Tibial nerve (tissue), 3 donors: Measurements from ENCODE around the gene CHRM4.

Experiments used
- POLR2A ChIP-seq, 2 donors: fragments of 450-650 bp; IDR thresholded peaks; one replicate each; pipeline ENCODE4 v1.6.1; 2017; ENCODE audit warnings: antibody characterized with exemption in 2 of 2, mild to moderate bottlenecking in 2 of 2, moderate library complexity in 2 of 2
- TF ChIP-seq, protein P1 (sequence below), 5 experiments: fragments of 200-600 bp in 3 of 5; fragments of 450-650 bp in 2 of 5; sonication (generic) in 3 of 5; IDR thresholded peaks; one replicate each; pipeline ENCODE4 v1.5.1; 2016 to 2019; ENCODE audit warnings: antibody characterized with exemption in 5 of 5, mild to moderate bottlenecking in 3 of 5, moderate library complexity in 2 of 5

DNA sequence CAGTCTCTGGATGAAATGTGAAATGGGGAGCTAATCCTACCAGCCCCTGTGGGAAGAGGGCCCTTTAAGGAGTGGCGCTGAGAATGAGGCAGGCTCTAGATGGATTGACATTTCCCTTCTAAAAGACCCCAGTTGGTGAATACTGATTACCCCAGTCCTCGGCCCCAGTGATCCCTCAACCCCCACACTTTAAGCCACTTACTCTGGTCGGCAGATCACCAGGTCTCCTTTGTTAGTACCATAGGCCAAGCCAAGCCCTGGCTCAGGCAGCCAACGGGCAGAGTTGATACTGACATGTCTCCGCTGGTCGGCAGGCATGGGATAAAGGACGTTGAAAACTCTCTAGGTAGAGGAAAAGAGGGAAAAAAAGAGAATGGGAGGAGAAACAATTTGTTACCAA lies 26.1 kb upstream of the CHRM4 start:
- TF ChIP-seq, protein P1, sequence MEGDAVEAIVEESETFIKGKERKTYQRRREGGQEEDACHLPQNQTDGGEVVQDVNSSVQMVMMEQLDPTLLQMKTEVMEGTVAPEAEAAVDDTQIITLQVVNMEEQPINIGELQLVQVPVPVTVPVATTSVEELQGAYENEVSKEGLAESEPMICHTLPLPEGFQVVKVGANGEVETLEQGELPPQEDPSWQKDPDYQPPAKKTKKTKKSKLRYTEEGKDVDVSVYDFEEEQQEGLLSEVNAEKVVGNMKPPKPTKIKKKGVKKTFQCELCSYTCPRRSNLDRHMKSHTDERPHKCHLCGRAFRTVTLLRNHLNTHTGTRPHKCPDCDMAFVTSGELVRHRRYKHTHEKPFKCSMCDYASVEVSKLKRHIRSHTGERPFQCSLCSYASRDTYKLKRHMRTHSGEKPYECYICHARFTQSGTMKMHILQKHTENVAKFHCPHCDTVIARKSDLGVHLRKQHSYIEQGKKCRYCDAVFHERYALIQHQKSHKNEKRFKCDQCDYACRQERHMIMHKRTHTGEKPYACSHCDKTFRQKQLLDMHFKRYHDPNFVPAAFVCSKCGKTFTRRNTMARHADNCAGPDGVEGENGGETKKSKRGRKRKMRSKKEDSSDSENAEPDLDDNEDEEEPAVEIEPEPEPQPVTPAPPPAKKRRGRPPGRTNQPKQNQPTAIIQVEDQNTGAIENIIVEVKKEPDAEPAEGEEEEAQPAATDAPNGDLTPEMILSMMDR (IDR thresholded peaks at IDR 0.05): no peak
- TF ChIP-seq POLR2A (IDR thresholded peaks at IDR 0.05): no peak
